Fibroblast of peridontal ligament (primary cell): Measurements from ENCODE around the gene TMEM151A.

Experiments used
- DNase-seq: peaks from one replicate; pipeline ENCODE4 v3.0.0-alpha.2; 2010; ENCODE audit errors: extremely low read depth

The TMEM151A gene

DNA sequence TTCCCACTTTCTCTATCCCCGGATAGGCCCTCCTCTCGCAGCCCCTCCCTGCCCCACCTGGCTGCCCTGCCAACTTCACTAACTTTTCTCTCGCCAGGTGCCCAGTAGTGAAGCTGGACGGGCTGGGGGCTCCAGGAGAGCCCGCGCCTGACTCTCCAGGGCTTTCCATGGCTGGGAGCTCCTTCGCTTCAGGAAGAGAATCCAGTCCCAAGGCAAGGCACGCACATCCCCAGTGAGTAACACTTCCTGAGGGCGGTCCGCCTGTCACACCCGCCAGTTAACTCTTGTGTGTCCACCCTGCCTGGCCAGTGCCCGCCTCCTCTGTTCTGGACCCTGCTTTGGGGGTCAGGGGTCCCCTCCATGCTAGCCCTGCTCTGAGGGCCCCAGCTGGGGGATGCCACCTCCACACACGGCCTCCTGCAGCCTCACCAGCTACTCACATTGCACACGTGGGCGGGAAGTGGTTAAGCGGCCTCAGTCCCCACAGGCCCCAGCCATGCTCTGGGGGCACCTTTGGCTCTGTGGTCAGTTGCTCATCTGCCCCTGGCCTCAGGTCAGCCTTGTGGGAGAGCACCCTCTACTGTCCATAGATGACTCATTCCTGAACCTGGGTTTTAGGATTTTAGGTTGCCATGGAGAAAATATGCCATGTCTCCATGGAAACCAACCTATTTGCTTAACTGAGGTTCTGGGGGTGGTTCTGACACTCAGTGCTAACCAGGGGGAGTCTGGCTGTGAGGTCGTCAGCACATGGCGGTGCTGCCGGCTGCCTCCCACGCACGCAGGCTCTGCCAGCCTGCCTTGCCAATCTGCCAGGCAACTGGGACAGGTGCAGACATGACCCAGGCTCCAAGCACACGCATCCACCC, 44.8 kb downstream of the TMEM151A start, which contains the start of gene RIN1:
Gene RIN1 (minus strand): TSS at position 201 of the 869 bp plus-strand sequence. CDS start 32 bp downstream, at position 169.
- DNase-seq, result peak; percentile 93

DNA sequence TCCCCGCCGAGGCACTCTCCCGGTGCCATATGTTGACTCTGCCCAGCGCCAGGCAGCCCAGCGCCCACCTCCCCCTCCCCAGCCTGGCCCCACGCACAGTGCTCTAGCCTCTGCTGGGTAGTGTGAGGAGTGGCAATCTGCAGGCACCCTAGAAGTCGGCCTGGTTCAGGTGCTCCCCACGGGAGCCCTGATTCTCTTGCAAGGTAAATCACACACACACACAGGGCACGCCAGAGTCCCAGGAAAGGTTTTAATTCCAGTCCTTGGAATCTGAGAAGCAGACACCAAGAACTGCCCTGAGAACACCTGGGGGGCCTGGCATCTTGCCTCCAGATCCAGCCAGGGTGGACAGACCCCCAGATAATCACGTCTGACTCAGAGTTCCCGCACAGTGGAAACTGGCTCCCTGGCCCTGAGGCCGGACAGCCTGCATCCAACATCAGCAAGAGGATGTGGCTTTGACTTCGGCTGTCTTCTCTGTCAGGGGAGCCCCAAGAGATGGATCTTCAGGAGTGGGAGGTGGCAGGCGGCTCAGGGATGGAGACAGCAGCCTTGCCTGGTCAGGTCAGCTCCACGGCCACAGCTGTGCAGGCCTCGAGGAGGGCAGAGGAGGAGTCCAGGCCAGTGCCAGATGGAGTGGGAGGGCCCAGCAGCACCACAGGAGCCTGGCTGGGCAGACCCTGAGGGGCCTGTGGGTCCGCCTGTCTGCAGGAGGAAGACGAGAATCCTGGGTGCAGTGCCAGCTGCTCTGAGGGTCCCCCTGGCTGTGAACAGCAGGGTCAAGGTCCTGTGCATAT, 45.6 kb downstream of the TMEM151A start:
- no peak for DNase-seq

GRCh38 chr11:66338276-66339161, 46.8 kb downstream of the TMEM151A start:
- DNase-seq, result no peak

DNA sequence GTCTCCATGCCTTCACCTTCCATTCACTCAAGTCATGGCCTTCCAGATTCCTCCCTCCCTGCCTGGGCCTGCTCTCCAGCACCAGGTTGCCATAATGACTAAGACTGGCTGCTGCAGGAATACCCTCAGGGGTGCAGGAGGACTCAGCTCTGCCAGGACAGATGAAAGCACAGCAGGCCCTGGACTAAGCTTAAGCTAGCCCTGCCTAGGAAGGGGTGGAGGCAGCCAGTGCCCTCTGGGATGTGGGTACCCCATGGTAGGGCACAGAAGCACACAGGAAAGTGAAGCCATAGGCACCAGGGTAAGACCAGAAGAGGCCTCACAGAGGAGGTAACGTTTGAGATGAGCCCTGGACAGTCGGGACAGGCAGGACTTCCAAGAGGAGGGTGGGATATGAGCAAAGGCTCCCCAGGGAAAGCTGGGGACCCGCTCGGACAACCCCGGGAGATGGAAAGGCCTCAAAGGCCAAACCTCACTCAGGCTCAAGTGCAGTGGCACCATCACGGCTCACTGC, 47.5 kb downstream of the TMEM151A start:
- DNase-seq, result no peak

DNA sequence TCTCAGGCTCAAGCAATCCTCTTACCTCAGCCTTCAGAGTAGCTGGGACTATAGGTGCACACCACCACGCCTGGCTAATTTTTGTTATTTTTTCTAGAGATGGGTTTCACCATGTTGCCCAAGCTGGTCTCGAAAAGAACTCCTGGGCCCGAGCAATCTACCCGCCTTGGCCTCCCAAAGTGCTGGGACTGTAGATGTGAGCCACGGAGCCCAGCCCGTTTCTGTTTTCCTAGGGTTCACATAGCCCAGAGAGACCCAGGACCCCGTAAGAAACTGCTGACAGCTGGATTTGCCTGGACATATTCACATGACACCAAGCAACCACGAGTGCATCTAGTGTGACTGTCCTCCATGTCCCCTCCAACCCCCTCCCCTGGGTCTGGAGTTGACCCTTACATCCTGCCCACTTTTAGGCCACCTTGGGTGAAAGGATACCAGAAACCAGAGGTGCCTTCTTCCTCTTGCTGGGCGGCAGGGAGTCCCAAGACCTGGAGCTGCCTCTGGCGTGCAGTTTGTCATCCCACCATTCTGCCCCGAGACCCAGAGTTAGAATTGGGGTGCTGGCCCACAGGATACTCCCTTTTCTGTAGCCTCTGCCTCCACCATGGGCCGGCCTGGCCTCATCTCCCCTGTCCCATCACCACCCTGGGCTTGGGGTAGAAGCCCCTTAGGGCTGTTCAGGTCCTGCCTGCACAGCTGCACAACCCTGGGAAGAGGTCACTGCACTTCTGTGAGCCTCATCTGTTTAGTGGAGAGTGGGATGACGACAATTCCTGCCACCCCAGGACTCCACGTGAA, 48.2 kb downstream of the TMEM151A start:
- no peak for DNase-seq

DNA sequence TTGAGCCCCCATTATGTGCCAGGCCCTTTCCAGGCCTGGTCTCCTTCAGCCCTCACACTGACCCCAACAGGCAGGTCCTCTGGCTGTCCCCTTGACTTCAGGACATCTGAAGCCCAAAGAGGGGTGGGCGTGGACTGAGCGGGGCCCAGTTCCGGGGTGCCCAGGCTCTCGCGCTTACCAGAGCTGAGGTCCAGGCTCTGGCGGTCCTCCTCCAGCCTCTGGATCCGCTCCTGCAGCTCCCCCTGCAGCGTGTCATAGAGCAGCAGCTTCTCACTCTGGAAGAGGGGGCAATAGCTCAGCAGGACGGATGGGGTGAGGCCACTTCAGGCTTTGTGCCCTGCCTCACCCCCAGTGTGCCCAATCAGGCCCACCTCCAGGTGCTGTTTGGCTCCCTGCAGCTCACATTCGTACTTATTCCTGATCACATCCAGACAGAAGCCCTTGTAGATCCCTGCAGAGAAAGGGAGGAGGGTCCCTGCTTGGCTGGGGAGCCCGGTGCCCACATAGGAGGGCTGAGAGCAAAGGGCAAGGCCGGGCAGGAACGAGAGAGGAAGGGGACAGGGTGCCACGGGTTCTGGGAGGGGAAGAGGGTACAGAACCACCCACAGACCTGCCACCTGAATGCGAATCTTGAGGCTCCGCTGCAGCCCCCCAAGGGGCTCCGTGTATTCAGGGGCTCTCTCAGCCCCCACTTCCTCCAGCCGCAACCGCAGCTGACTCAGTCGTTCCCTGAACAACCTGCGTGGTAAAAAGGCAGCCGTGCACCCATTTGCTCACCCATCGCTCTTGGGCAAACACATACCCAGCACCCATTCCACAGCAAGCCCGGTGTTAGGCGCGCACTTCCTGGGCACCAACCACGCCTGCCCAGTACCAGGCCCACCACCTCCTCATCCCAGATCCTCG, 49.2 kb downstream of the TMEM151A start:
- DNase-seq, result no peak

DNA sequence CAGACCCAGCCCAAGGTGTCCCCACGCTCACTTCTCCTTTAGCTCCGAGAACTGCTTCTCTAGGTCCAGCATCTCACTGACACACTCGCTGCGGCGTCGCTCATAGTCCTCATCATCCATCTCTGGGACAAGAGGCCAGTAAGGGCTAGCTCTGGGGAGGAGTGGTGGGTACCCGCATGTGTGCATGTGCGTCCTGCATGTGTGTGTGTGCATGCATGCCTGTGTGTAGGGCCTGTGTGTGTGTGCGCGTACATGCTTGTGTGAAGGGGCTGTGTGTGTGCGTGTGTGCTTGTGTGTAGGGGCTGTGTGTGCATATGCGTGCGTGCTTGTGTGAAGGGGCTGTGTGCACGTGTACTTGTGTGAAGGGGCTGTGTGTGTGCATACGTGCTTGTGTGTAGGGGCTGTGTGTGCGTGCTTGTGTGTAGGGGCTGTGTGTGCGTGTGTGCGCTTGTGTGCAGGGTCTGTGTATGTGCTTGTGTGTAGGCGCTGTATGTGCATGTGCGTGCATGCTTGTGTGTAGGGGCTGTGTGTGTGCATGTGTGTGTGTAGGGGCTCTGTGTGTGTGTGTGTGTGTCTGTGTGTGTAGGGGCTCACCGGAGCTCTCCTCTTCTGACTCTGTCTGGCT, 49.9 kb downstream of the TMEM151A start:
- no peak for DNase-seq

DNA sequence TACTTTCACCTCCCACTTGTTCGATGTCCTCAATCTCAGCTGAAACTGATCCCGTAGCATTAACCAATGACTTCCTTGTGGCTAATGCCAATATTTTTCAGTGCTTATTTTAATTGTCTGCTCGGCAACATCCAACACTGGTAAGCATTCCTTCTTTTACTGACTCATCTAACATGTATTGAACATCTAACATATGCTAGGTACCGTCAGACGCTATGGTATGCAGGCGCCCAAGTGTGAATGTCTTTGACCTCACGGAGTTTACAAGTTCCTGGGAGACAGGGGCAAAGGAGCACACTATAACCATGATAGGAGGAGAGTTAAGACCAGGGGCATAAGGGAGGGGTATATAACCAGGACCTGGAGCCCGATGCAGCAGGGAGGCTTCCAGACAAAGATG, 51.5 kb downstream of the TMEM151A start:
- DNase-seq, result no peak

GRCh38 chr11:66344550-66345315, 53.0 kb downstream of the TMEM151A start, which contains the start of gene BRMS1:
Gene BRMS1, minus strand, starts transcription at chr11:66345104. Its CDS starts 2,870 bp downstream, at chr11:66342234.
- peak; percentile 97 for DNase-seq

- no peak for DNase-seq
Measured at GRCh38 chr11:66345316-66345649, 53.6 kb downstream of the TMEM151A start.
